Measurements from ENCODE around the gene CASP3.

DNA sequence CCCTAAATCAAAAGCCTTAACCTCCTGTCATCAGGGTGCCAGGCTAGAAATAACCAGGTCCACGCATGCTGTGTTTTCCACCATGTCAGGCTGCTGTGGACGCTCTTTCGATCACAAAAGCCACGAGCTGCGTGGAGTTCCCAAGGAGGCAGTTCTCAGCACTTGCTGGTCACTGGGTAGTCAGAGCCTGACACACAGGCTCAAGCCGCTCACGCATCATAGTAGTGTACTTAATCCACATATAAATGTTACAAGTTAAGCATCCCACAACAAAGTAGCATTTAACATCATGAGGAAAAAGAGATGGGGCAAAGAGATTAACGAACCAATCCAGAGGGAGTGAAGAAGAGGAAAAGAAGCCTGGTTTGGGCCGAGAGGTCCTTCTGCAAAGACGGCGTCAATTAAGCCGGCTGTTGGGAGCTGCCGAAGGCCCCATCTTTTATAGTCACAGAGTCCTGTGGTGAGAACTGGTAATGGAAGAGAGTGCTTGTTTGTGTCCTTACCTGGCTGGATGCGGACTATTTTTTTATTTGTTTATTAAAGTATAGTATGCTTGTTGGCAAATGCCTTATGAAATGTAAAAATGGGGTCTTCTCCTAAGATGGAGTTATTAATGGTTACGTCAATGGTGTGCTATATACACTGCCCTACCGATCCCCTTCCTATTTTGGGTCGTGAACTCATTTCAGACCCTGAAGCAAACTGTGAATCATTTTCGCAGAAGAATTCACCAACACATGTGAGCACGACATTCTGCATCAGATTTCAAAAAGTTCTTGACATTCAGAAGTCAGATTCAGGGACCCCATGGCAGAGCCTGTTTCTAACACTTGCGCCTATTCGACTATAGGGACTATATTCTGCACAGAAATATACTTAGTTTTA, 966 bp upstream of the CASP3 start:
- TF ChIP-seq EZH2phosphoT487 (IDR thresholded peaks at IDR 0.05; ENCODE audit: borderline replicate concordance, low read length) = no peak
- TF ChIP-seq CTCF (conservative IDR thresholded peaks at IDR 0.05; ENCODE audit: low read depth, low read length) = no peak
